ENCODE measurements around the gene ZNF805. TPM values are rescaled to one million over a fixed set of nuclear protein-coding genes. Genes with fewer than 3 reads are reported as not detected.
"Not testable (repeated sequence)": the region's sequence is repeated elsewhere in the genome, so short reads cannot be mapped to it uniquely, and the experiment has no call there.

Gene ZNF805
- total RNA-seq (2014; rRNA removed; shearing (Covaris generic)): 8.8 and 9.2 TPM in 2 replicates

DNA sequence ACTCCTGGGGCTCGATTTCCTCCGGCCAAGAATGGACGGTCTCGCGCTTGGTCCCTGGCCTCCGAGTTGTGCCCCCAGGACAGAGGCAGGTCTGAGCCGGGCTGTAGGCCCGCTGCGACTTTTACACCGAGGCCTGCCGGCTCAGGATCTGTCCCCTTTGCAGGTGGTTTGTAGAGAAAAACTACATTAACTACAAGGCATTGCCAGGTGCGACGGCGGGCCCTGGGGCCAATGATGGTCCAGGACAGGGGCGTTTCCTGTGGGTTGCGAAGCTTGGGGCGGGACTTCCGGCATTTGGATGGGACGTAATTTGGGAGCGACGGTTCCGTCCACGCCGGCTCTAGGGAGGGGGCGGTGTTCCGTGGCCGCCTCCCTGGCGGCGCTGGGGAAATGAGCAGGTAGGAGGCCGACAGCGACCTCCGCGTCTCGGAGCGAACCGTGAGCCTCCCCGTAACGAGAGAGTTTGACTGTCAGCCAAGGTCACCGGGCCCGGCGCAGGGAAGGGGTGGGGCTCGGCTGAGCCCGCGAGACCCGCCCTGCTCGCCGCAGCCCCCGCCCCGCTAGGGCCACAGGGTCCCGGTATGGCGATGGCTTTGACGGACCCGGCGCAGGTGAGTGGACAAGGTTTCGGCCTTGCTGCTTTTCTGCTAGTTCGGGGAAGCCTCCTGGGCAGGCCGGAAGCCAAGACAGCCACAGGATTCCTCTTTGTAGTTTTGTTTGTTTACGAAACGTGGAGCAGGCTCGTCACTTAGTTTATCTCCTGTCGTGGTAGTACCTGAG lies at the start of gene ZNF805:
ZNF805 (plus strand) TSS at position 322 of the 780 bp plus-strand sequence; CDS start at position 582, 260 bp downstream.
- in situ Hi-C loops (cut with HindIII; ENCODE audit: low sequenced_read_pairs): no loop called here

DNA sequence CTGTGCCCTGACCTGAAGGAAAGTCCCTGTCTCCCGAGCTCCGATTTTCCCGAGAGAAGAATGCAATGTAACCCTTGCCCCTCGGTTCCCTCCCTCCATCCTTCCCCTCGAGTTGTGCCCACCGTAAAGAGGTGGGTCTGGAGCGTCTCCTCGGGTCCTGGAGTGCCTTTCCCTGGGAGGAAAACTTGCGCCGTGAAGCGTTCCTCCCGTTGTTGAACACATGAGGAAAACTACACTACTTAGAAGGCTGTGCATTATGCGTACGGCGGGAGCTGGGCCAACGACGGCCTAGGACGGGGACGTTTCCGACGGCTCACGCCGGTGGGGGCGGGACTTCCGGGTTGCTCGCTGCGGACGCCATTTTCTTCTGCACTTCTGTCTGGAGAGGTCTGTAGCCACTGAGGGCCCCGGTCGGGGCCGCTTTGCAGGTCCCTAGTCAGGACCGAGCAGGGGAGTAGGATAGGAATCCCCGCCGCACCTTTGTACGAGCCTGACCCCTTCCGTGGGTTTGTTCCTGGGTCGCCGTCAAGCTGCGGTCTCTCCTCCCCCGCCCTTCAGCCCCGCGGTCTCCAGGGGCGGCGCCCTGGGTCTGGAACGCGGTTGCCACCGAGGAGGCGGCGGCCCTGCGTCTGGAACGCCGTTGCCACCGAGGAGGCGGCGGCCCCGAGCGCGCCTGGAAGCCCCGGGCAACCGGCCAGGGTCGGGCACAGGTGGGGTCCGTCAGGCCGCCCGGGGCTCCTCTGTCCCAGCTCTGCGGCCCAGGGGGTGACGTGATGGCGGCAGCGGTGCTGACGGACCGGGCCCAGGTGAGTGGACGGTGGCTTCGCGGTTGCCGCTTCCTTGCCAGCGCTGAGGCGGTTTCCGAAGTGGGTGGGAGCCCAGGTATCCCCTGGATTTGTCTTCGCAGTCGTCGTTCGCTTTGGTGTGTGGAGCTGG lies 49.0 kb upstream of the ZNF805 start, which contains the start of gene ZNF264:
ZNF264 (plus strand) TSS at position 360 of the 936 bp plus-strand sequence; CDS start at position 774, 414 bp downstream.
- peak; percentile 93 for DNase-seq (ENCODE audit: low spot score)
- in situ Hi-C loops (cut with HindIII; ENCODE audit: low sequenced_read_pairs): no loop called here

More for the DNA sequence above, at the start of gene ZNF805:
- DNase-seq (ENCODE audit: low spot score): peak; percentile 97

DNA sequence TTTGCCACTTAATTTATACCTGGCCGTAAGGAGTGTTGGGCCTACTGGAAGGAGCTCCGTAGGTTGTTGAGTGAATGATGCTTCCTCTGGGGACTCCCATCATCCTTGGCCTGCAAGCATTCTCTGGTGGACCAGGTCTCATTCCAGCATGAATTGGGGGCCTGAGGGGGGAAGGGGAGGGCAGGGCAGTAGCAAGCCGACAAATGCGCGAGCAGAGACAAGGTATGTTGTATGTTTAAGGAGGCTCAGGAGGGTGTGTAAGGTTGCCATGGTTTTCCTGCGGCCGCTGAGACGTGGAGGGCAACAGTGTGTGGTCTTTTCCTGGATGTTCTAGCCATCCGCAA lies 48.4 kb upstream of the ZNF805 start:
- DNase-seq (ENCODE audit: low spot score): no peak
- in situ Hi-C loops (cut with HindIII; ENCODE audit: low sequenced_read_pairs): no loop called here

DNA sequence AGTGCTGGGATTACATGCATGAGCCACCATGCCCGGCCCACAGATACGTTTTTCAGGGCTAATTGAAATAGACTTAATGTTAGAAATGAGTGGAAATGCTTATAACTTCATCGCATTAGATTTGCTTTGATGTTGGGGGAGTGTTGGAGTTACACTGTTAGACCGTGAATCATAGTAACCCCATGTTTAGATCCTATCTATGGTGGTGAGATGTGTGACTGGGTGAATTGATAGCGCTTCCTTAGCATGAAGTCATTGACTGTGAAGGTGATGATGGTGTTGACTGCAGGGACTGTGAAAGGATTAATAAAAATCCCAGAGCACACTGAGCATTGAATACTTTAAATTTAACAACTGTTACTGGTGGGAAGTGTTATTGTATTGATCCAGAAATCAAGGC lies 47.4 kb upstream of the ZNF805 start:
- in situ Hi-C loops (cut with HindIII; ENCODE audit: low sequenced_read_pairs): no loop called here
- no peak for DNase-seq (ENCODE audit: low spot score)

DNA sequence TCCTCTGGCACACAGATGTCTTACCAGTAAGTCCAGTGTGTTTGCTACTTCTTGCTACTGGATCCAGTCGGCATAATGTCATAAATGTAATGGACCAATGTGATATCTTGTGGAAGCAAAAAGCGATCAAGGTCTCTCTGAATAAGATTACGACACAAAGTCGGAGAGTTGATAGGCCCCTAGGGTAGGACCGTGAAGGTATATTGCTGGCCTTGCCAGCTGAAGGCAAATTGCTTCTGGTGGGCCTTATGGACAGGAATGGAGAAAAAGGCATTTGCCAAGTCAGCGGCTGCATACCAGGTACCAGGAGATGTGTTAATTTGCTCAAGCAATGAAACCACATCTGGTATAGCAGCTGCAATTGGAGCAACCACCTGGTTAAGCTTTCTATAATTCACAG lies 42.6 kb upstream of the ZNF805 start:
- DNase-seq (ENCODE audit: low spot score); in situ Hi-C loops (cut with HindIII; ENCODE audit: low sequenced_read_pairs): not testable (repeated sequence)

DNA sequence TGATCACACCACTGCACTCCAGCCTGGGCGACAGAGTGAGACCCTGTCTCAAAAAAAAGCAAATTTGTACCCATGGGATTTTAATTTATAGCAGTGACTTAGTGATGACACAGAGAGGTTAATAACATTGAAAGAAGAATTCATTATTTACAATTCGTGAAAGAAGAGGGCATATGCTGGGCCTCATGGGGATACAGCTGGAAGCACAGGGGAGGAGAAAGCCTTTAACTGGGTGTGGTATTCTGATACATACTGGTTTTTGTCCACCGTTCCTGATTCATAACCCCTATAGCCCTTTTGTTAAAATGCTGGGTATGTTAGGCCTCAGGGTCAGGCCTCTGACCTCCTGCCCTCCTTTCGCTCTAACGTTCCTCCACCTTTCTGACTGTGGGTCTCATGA lies 38.3 kb upstream of the ZNF805 start:
- in situ Hi-C loops (cut with HindIII; ENCODE audit: low sequenced_read_pairs): no loop called here
- no peak for DNase-seq (ENCODE audit: low spot score)

DNA sequence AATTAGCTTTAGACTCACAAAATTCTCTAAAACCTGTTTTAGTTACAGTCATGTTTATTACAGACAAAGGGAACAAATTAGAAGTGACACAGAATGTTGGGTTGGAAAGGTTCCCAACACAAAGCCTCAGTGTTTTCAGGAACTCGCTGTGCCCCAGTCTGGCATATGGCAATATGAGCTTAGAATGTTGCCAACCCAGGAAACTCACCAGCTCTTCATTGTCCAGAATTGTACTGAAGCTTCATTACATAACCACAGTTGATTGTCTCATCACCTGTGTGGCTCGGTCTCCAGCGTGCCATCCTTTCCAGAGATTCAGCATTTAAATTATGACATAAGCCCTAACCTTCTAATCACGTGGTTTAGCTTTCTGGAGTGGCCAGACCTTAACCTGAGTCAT lies 30.1 kb upstream of the ZNF805 start:
- peak; percentile 97 for DNase-seq (ENCODE audit: low spot score)
- in situ Hi-C loops (cut with HindIII; ENCODE audit: low sequenced_read_pairs): no loop called here

DNA sequence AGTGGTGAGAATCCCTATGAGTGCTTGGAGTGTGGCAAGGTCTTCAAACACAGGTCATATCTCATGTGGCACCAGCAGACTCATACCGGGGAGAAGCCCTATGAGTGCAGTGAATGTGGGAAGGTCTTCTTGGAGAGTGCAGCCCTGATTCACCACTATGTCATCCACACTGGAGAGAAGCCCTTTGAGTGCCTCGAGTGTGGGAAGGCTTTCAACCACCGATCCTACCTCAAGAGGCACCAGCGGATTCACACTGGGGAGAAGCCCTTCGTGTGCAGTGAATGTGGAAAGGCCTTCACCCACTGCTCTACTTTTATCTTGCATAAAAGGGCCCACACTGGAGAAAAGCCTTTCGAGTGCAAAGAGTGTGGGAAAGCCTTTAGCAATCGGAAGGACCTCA lies 28.3 kb upstream of the ZNF805 start:
- in situ Hi-C loops (cut with HindIII; ENCODE audit: low sequenced_read_pairs): no loop called here
- no peak for DNase-seq (ENCODE audit: low spot score)

DNA sequence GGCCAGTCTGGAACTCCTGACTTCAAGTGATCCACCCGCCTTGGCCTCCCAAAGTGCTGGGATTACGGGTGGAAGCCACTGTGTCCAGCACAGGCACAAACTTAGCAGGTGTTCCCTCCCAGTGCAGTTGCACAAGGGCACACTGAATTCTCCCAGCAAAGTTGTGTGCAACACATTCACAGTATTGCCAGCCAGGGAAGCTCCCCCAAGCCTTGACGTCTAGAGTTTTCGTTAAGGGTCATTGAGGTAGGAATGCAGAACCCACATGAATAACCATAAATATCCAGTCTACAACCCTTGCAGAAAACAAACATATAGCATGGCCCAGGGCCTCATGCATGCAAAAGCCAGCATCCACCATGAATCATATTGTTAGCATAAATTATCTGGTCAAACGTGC lies 12.9 kb upstream of the ZNF805 start:
- no peak for DNase-seq (ENCODE audit: low spot score)
- in situ Hi-C loops (cut with HindIII; ENCODE audit: low sequenced_read_pairs): no loop called here

DNA sequence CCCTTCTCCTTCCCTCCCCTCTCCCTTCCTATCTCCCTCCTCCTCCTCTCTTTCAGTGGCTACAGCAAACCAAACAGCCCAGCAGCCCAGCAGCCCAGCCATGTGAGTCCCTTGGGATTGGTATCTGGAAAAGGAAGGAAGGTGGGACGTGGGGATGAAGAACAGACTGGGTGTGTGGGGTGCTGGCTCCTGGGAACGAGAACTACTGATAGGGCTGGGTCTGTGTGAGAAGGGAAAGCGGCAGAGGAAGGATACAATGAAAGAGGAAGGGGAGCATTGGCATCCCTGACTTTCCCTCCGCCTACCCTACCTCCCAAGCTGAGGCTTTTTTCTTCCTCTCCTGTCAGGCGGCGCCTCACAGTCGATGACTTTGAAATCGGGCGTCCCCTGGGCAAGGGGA lies 8.7 kb upstream of the ZNF805 start:
- DNase-seq (ENCODE audit: low spot score): no peak
- in situ Hi-C loops (cut with HindIII; ENCODE audit: low sequenced_read_pairs): no loop called here

DNA sequence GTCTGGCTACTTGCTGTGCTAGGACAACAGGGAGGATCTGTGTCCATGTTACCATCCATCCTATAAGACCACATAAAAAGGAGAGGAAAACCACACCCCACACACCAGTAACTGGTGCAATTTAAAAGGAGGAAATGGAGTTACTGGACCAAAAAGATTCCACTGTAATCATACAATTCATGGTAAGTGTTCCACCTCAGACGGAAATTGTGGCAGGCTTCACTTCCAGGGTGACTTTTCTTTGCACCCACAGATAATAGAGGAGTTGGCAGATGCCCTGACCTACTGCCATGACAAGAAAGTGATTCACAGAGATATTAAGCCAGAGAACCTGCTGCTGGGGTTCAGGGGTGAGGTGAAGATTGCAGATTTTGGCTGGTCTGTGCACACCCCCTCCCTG lies 7.2 kb upstream of the ZNF805 start:
- DNase-seq (ENCODE audit: low spot score): no peak

DNA sequence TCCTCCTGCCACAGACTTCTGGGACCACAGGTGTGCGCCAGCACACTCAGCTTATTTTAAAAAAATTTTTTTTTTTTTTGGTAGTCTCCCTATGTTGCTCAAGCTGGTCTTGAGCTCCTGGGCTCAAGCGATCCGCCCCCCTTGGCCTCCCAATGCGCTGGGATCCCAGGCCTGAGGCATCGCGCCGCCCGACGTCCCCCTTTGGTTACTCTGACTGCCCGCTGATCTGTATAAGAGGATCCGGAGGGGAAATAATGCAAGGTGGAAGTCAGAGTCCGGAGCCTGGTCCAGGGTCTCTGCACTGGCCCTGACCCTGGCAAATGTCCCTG lies 486 bp upstream of the ZNF805 start:
- no peak for DNase-seq (ENCODE audit: low spot score)
- in situ Hi-C loops (cut with HindIII; ENCODE audit: low sequenced_read_pairs): no loop called here

More for the DNA sequence above, 7.2 kb upstream of the ZNF805 start:
- in situ Hi-C loops (cut with HindIII; ENCODE audit: low sequenced_read_pairs): no loop called here

DNA sequence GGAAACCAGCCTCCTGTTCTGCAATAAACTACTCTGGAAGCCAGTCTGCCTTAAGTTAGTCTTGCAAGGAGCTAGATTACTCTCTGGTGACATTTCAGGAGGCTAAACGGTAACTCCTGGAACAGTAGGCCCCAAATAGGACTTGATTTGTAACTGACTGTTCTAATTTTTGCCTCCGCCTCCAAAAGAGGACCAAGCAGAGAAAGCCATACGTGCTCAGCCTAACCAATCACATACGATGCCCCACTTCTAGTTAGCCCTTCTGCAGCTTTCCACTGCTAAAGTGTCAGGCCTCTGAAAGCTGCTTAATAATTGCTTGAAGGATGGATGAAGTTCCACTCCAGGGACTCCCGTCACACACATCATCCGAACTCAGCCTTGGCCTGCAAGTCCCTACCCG lies 744 bp downstream of the ZNF805 start:
- DNase-seq (ENCODE audit: low spot score): no peak
- in situ Hi-C loops (cut with HindIII; ENCODE audit: low sequenced_read_pairs): no loop called here

DNA sequence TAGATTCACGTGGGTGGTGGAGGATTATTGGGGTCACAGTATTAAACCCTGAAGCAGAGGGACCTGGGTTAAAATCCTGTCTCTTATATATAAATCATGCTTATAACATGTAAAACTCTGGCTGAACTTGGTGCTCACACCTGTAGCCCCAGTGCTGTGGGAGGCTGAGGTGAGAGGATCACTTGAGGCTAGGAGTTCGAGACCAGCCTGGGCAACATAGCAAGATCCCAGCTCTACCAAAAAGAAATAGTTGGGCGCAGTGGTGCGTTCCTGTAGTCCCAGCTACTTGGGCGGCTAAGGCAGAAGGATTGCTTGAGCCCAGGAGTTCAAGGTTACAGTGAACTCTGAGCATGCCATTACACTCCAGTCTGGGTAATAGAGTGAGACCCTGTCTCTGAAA lies 2.4 kb downstream of the ZNF805 start:
- in situ Hi-C loops (cut with HindIII; ENCODE audit: low sequenced_read_pairs): no loop called here
- no peak for DNase-seq (ENCODE audit: low spot score)

DNA sequence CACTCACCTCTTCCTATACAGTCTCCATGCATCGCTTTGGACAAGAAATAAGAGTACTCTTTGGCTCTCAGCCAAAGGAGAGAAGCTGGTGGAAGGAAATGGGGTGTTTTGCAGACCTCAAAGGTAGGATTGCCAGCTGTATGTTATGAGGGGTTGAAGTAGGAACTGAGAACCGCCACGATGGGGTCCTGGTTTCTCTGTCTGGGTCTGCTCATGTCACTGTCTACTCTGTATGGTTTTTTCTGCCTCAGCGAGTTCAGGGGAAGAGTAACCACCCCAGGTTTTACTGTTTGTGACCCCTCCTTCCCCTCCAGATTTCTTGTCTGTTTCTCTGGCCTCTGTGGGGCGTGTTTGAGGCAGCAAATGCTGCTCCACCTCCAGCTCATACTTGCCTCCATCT lies 4.1 kb downstream of the ZNF805 start:
- in situ Hi-C loops (cut with HindIII; ENCODE audit: low sequenced_read_pairs): no loop called here
- no peak for DNase-seq (ENCODE audit: low spot score)

DNA sequence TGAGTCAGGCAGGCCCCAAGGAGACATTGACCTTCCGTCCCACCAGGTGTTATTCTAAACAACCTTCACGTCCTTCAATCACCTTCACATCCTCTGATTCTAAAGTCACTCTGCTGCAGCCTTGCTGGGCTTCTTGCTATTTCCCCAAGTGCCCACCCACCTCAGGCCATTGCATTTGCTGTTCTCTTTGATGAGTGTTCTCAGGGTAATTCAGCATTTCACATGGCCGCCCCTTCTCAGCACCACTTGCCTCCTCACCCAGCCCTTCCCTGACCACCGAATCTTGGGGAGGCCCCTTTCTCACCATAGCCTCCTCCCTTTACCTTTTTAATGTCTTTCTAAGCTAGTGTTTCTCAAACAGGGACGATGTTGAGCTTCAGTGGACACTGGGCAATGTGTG lies 4.6 kb downstream of the ZNF805 start:
- in situ Hi-C loops (cut with HindIII; ENCODE audit: low sequenced_read_pairs): no loop called here
- no peak for DNase-seq (ENCODE audit: low spot score)

DNA sequence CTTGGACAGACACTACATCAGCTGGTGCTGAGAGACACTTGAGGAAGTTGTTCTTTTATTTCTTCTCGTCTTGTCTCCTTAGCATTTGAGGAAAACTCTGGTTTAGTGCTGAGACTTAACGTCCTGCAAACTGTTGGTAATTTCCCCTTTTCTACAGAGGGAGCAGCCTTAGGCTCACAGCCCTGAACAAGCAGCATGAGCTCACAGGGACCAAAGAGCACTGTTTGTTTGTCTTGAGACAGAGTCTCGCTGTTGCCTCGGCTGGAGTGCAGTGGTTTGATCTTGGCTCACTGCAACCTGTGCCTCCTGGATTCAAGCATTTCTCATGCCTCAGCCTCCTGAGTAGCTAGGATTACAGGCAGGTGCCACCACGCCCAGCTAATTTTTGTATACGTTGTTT lies 5.5 kb downstream of the ZNF805 start:
- in situ Hi-C loops (cut with HindIII; ENCODE audit: low sequenced_read_pairs): no loop called here
- DNase-seq (ENCODE audit: low spot score): no peak

DNA sequence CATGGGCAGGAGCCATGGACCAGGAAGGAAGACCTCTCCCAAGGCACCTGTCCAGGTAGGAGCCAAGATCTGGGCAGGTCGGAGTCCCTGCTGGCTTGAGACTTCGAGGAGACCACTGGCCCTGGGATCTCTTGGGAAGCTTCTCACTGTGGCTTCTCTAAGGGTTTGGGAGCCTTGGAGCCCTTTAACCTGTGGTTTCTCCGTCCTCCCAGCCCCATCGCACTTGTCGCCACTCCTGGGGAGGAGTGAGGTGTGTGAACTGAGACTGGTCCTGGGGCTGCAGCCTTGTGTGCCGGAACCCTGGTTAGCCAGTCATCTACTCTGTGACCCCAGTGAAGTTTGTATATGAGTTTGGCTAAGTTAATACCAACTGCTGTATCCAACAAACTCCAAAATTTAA lies 8.2 kb downstream of the ZNF805 start:
- no peak for DNase-seq (ENCODE audit: low spot score)
- in situ Hi-C loops (cut with HindIII; ENCODE audit: low sequenced_read_pairs): no loop called here

DNA sequence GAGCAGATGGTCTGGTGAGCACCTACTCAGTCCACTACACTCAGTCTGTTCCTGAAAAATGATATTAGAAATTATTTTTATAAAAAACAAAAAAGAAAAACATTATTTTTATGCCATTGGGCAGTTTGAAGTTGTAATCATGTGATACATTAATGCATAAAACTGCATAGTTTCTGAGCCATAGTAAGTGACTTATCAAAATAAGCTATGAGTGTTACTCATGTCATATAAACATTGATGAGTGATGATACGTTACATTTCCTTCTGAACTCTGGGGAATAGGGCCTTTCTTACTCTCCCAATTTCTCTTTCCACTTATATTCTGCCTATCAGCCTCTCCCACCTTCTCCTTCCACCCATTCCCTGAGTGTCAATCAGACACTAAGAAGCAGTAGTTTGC lies 8.9 kb downstream of the ZNF805 start:
- DNase-seq (ENCODE audit: low spot score): no peak
- in situ Hi-C loops (cut with HindIII; ENCODE audit: low sequenced_read_pairs): no loop called here

DNA sequence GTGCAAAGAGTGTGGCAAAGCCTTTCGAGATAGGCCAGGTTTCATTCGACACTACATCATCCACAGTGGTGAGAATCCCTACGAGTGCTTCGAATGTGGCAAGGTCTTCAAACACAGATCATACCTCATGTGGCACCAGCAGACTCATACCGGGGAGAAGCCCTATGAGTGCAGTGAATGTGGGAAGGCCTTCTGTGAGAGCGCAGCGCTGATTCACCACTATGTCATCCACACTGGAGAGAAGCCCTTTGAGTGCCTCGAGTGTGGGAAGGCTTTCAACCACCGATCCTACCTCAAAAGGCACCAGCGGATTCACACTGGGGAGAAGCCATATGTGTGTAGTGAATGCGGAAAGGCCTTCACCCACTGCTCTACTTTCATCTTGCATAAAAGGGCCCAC lies 13.3 kb downstream of the ZNF805 start:
- DNase-seq (ENCODE audit: low spot score); in situ Hi-C loops (cut with HindIII; ENCODE audit: low sequenced_read_pairs): not testable (repeated sequence)

Measured in G401 (cell line).